Activated CD8-positive, alpha-beta T cell treated with anti-CD3 and anti-CD28 coated beads for 36 hours (primary cell): Measurements from ENCODE around the gene CLPTM1. TPM values are rescaled to one million over a fixed set of nuclear protein-coding genes. Genes with fewer than 3 reads are reported as not detected.

ENCODE experiments used
- ATAC-seq: fragments of 200-7000 bp; cut with Tn5 transposase; one replicate; pipeline ENCODE4 v1.10.0; 2021; ENCODE audit warnings: mild to moderate bottlenecking, moderate library complexity
- CTCF ChIA-PET: fragments of 350-600 bp; sonication (Branson Sonifier 250); formaldehyde crosslinking; loops from one replicate; lab custom pipeline; 2021; ENCODE audit warnings: antibody characterized with exemption; lab: Charles Lee
- POLR2A ChIA-PET: fragments of 350-600 bp; sonication (Branson Sonifier 250); formaldehyde crosslinking; loops from one replicate; lab custom pipeline; 2021; ENCODE audit warnings: antibody characterized with exemption; lab: Charles Lee
- DNase-seq: peaks from one replicate; pipeline ENCODE4 v3.0.0-alpha.2; 2020
- H3K27ac Mint-ChIP-seq: one replicate; pipeline ENCODE4 v1.8.0; 2021; ENCODE audit warnings: mild to moderate bottlenecking, mixed read lengths
- H3K27me3 Mint-ChIP-seq: one replicate; pipeline ENCODE4 v1.8.0; 2021; ENCODE audit warnings: mixed read lengths
- H3K36me3 Mint-ChIP-seq: one replicate; pipeline ENCODE4 v1.8.0; 2021; ENCODE audit warnings: low read depth, mixed read lengths
- H3K4me1 Mint-ChIP-seq: one replicate; pipeline ENCODE4 v1.8.0; 2021; ENCODE audit warnings: low read depth, mixed read lengths
- H3K4me3 Mint-ChIP-seq: one replicate; pipeline ENCODE4 v1.8.0; 2021; ENCODE audit warnings: mild to moderate bottlenecking, moderate library complexity, mixed read lengths
- H3K9me3 Mint-ChIP-seq: one replicate; pipeline ENCODE4 v1.8.0; 2021; ENCODE audit warnings: mixed read lengths
- CTCF ChIP-seq: fragments of 200-600 bp; IDR thresholded peaks from one replicate; pipeline ENCODE4 v1.8.0; 2022; ENCODE audit warnings: antibody characterized with exemption, mild to moderate bottlenecking
- intact Hi-C: fragments of 100-400 bp; cut with micrococcal nuclease; formaldehyde crosslinking; loops from one replicate; pipeline ENCODE4 v1.10.0; 2022
- total RNA-seq, 2 experiments: library from RNA; stranded (reverse); gene quantifications; one replicate each; pipeline ENCODE4 v1.2.3, GENCODE V29; 2021

Gene CLPTM1
- total RNA-seq, 2 experiments from 2014 or later: 38.6 to 39.8 TPM

- no peak for ATAC-seq
- POLR2A ChIA-PET: no interaction called here
- CTCF ChIA-PET: interaction anchor here (1.0 to 1.4 kb wide), 3 partner anchors 13 to 72 kb away, joined by 3 to 4 read pairs (median 3); no protein-coding TSS in a partner anchor
- Mint-ChIP-seq H3K36me3 (peaks cover 19% of the 10 kb centered on the region), H3K4me1 (peaks cover 3% of the 10 kb centered on the region), H3K27ac (no peak overlapping the region), H3K27me3 (no peaks in the 10 kb centered on the region), H3K9me3 (no peaks in the 10 kb centered on the region), H3K4me3 (no peak overlapping the region)
- DNase-seq: no peak
- intact Hi-C loops: no loop called here
- no peak for TF ChIP-seq CTCF
Measured at GRCh38 chr19:44975444-44975843, 20.3 kb downstream of the CLPTM1 start.

GRCh38 chr19:44984005-44984404 lies 28.8 kb downstream of the CLPTM1 start:
- Mint-ChIP-seq H3K4me1 (no peaks in the 10 kb centered on the region), H3K4me3 (no peak overlapping the region), H3K36me3 (peaks cover 7% of the 10 kb centered on the region), H3K27me3 (no peaks in the 10 kb centered on the region), H3K9me3 (no peaks in the 10 kb centered on the region), H3K27ac (peak overlapping the region; percentile 5)
- DNase-seq (no peak), ATAC-seq (no peak)
- ChIA-PET POLR2A (no interaction called here), CTCF (interaction anchor here (0.6 to 0.9 kb wide), 2 partner anchors 76 to 94 kb away, joined by 3 read pairs; no protein-coding TSS in a partner anchor)
- no peak for TF ChIP-seq CTCF
- intact Hi-C loops: no loop called here

- CTCF ChIA-PET: interaction anchor here (1.3 kb wide), 1 partner anchor 11 kb away, joined by 3 read pairs; no protein-coding TSS in a partner anchor
- peaks cover 5% of the 10 kb centered on the region for H3K36me3 Mint-ChIP-seq
- POLR2A ChIA-PET: interaction anchor here (0.7 kb wide), 1 partner anchor 29 kb away, joined by 4 read pairs; no protein-coding TSS in a partner anchor
Measured at GRCh38 chr19:44985445-44985844, 30.3 kb downstream of the CLPTM1 start.

GRCh38 chr19:44986389-44986788 lies 31.2 kb downstream of the CLPTM1 start:
- intact Hi-C loops: no loop called here
- H3K4me1 Mint-ChIP-seq: no peaks in the 10 kb centered on the region
- H3K4me3 Mint-ChIP-seq: no peak overlapping the region
- CTCF ChIA-PET: interaction anchor here (1.3 kb wide), 1 partner anchor 12 kb away, joined by 3 read pairs; no protein-coding TSS in a partner anchor
- no peaks in the 10 kb centered on the region for H3K9me3 Mint-ChIP-seq
- no peak for ATAC-seq
- no peak for TF ChIP-seq CTCF
- DNase-seq: no peak
- no peak overlapping the region for H3K27ac Mint-ChIP-seq
- H3K27me3 Mint-ChIP-seq: no peaks in the 10 kb centered on the region
- H3K36me3 Mint-ChIP-seq: peaks cover 5% of the 10 kb centered on the region
- POLR2A ChIA-PET: interaction anchor here (1.1 kb wide), 1 partner anchor 15 kb away, joined by 3 read pairs; no protein-coding TSS in a partner anchor

More at GRCh38 chr19:44985445-44985844, 30.3 kb downstream of the CLPTM1 start:
- Mint-ChIP-seq H3K27me3 (no peaks in the 10 kb centered on the region), H3K4me1 (no peaks in the 10 kb centered on the region), H3K9me3 (no peaks in the 10 kb centered on the region), H3K4me3 (no peak overlapping the region), H3K27ac (no peak overlapping the region)
- no peak for DNase-seq
- intact Hi-C loops: no loop called here
- TF ChIP-seq CTCF: no peak
- ATAC-seq: no peak

- Mint-ChIP-seq H3K4me1 (no peaks in the 10 kb centered on the region), H3K36me3 (peaks cover 9% of the 10 kb centered on the region), H3K4me3 (no peak overlapping the region), H3K27ac (peak overlapping the region; percentile 42), H3K27me3 (no peaks in the 10 kb centered on the region), H3K9me3 (no peaks in the 10 kb centered on the region)
- ChIA-PET POLR2A (interaction anchor here (1.1 kb wide), 1 partner anchor 15 kb away, joined by 3 read pairs; no protein-coding TSS in a partner anchor), CTCF (no interaction called here)
- TF ChIP-seq CTCF: no peak
- DNase-seq: no peak
- ATAC-seq: no peak
- intact Hi-C loops: no loop called here
Measured at GRCh38 chr19:44987148-44987675, 32.0 kb downstream of the CLPTM1 start.
